Right lobe of liver (tissue), 4 donors: ENCODE data around the gene GZMH.

Experiments
- CTCF ChIP-seq, 4 donors: fragments of 200-600 bp in 3 of 4; fragments of 450-650 bp in 1 of 4; IDR thresholded peaks; one replicate each; pipeline versions ENCODE4 v1.5.1 to v1.8.0; 2016 to 2022; ENCODE audit warnings: antibody characterized with exemption in 4 of 4, mild to moderate bottlenecking in 2 of 4
- POLR2A ChIP-seq: fragments of 450-650 bp; IDR thresholded peaks from one replicate; pipeline ENCODE4 v1.6.1; 2017; ENCODE audit warnings: antibody characterized with exemption, mild to moderate bottlenecking
- donor health status: DM: no; HTN: no; CAD: no.
- donor health status: DM: no; HTN: no; CAD: no.
- donor health status: DM: no; HTN: yes; CAD: no.

DNA sequence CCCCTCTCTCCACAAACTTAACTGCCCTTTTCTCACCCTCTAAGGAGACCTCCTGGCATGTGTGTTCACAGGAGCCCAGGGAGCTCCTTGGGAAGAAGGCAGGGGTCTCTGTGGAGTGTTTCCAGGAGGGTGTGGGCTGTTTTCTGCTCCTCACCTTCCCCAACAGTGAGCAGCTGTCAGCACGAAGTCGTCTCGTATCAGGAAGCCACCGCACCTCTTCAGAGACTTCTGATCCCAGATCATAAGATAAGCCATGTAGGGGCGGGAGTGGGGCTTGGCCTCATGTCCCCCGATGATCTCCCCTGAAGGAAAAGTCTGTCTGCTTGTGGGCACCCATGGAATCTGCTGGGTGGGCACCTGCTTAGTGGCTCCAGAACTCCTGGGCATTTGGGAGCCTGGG is 23.3 kb upstream of the GZMH start:
- TF ChIP-seq CTCF (IDR thresholded peaks at IDR 0.05) = no peak
- no peak for TF ChIP-seq POLR2A
